Fibroblast of lung (primary cell): ENCODE results near the gene KRT76. TPM values are rescaled to one million over a fixed set of nuclear protein-coding genes. Genes with fewer than 3 reads are reported as not detected.

ENCODE experiments used
- DNase-seq, 2 donors: peaks; one replicate each; pipeline versions ENCODE4 v3.0.0 to v3.0.0-alpha.2; 2010; ENCODE audit warnings: low read depth in 2 of 2
- H2AFZ ChIP-seq: 2 replicates; pipeline ENCODE4 v1.5.1; 2012; ENCODE audit warnings: low read length, control low read depth, inconsistent platforms
- H3K27ac ChIP-seq: 2 replicates; pipeline ENCODE4 v1.5.1; 2011; ENCODE audit warnings: low read length, control low read depth; ENCODE audit not compliant: insufficient read depth
- H3K27me3 ChIP-seq: 2 replicates; pipeline ENCODE4 v1.5.1; 2011; ENCODE audit warnings: mild to moderate bottlenecking, low read length; ENCODE audit not compliant: control insufficient read depth, insufficient read depth
- H3K36me3 ChIP-seq: 2 replicates; pipeline ENCODE4 v1.5.1; 2011; ENCODE audit warnings: low read length; ENCODE audit not compliant: control insufficient read depth, insufficient read depth
- H3K4me1 ChIP-seq: 2 replicates; pipeline ENCODE4 v1.5.1; 2011; ENCODE audit warnings: low read length; ENCODE audit not compliant: control insufficient read depth, insufficient read depth; ENCODE audit errors: extremely low read depth
- H3K4me2 ChIP-seq: 2 replicates; pipeline ENCODE4 v1.5.1; 2011; ENCODE audit warnings: low read length, control low read depth; ENCODE audit not compliant: insufficient read depth; ENCODE audit errors: extremely low read depth
- H3K4me3 ChIP-seq, 4 experiments: fragments of 200-600 bp in 1 of 4; sonication (generic) in 1 of 4; replicated peaks in 1 of 4; 2 replicates each; pipeline ENCODE4 v1.5.1; 2011 to 2016; ENCODE audit warnings: low read length in 4 of 4, low read depth in 3 of 4, mild to moderate bottlenecking in 3 of 4, control low read depth in 2 of 4, inconsistent platforms in 1 of 4, mixed read lengths in 1 of 4; ENCODE audit not compliant: insufficient read depth in 1 of 4; ENCODE audit errors: control extremely low read depth in 1 of 4
- H3K79me2 ChIP-seq: 2 replicates; pipeline ENCODE4 v1.5.1; 2012; ENCODE audit warnings: mild to moderate bottlenecking, low read length, inconsistent platforms; ENCODE audit not compliant: control insufficient read depth, insufficient read depth
- H3K9ac ChIP-seq: 2 replicates; pipeline ENCODE4 v1.5.1; 2011; ENCODE audit warnings: mild to moderate bottlenecking, low read length, control low read depth; ENCODE audit not compliant: insufficient read depth
- H3K9me3 ChIP-seq: 2 replicates; pipeline ENCODE4 v1.5.1; 2012; ENCODE audit warnings: low read depth, low read length; ENCODE audit not compliant: control insufficient read depth, insufficient read depth
- H4K20me1 ChIP-seq: 2 replicates; pipeline ENCODE4 v1.5.1; 2011; ENCODE audit warnings: low read length; ENCODE audit not compliant: control insufficient read depth, insufficient read depth; ENCODE audit errors: extremely low read depth
- EZH2 ChIP-seq: IDR thresholded peaks from 2 replicates; pipeline ENCODE4 v1.5.1; 2012; ENCODE audit warnings: low read length, control low read depth, mild to moderate bottlenecking; ENCODE audit errors: missing control alignments
- polyA plus RNA-seq, 2 donors: library from polyadenylated mRNA; depleted of rRNA in 1 of 2; stranded (reverse) in 1 of 2; unstranded in 1 of 2; fragments of >200 nt; gene quantifications; 2 replicates each; pipeline ENCODE4 v1.2.1, GENCODE V29; 2011 to 2012; ENCODE audit warnings: missing spikeins in 1 of 2
- total RNA-seq: library from RNA; depleted of rRNA; stranded (reverse); fragments of >200 nt; gene quantifications from 2 replicates; pipeline ENCODE4 v1.2.1, GENCODE V29; 2014
- TF ChIP-seq, protein P1 (sequence below), 2 donors: IDR thresholded peaks in 1 of 2; conservative IDR thresholded peaks in 1 of 2; 1 replicate in 1 of 2; 2 replicates in 1 of 2; pipeline ENCODE4 v1.5.1; 2011 to 2012; ENCODE audit warnings: low read length in 2 of 2, control low read depth in 1 of 2, inconsistent platforms in 1 of 2, low read depth in 1 of 2, mild to moderate bottlenecking in 1 of 2

The KRT76 gene
- total and polyA plus RNA-seq, 2 donors (not counting 1 experiment from before 2014, with no cell fraction given): not detected

DNA sequence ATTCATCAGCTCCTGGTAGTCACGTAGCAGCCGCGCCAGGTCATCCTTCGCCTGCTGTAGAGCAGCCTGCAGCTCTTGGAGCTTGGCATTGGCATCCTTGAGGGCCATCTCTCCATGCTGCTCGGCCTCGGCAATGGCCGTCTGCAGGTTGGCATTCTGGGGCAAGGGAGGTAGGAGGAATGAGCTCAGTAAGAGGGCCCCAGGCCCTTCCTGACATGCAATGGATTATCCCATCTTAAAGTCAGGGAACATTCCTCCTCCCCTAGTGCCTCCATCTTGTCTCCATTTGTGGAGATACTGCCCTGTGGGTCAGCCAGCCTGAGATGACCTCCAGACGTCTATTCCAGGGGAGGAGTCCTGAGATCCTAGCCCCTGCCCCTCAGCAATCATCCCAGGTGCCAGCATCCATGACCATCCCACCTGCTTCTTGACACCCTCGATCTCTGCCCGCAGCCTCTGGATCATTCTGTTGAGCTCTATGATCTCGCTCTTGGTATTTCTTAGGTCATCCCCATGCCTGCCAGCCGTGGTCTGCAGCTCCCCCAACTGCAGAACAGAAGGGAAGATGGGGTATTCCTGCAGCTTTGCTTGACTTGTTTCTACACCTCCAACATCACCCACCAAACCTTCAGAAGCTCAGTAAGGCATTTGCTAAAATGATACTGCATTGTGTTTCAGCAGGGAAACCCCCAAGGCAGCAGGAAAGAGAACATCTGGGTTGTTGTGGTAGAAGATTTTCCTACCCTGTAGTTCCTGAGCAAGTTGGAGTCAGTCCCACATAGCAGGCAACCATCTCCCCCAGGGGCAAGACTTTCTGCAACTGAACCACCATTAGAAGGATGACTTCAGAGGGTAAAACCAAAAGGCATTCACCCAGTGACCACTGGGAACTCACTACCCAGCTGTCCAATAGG, 14.4 kb upstream of the KRT76 start:
- Histone ChIP-seq H3K4me3 (no peak overlapping the region), H3K4me1 (no peaks in the 10 kb centered on the region), H3K79me2 (no peaks in the 10 kb centered on the region), H2AFZ (no peak overlapping the region), H3K9ac (no peak overlapping the region), H4K20me1 (no peaks in the 10 kb centered on the region), H3K9me3 (no peaks in the 10 kb centered on the region), H3K27ac (no peak overlapping the region), H3K27me3 (peaks cover 17% of the 10 kb centered on the region), H3K36me3 (no peaks in the 10 kb centered on the region), H3K4me2 (no peak overlapping the region)
- DNase-seq: no peak
- TF ChIP-seq EZH2: no peak
- TF ChIP-seq, protein P1, sequence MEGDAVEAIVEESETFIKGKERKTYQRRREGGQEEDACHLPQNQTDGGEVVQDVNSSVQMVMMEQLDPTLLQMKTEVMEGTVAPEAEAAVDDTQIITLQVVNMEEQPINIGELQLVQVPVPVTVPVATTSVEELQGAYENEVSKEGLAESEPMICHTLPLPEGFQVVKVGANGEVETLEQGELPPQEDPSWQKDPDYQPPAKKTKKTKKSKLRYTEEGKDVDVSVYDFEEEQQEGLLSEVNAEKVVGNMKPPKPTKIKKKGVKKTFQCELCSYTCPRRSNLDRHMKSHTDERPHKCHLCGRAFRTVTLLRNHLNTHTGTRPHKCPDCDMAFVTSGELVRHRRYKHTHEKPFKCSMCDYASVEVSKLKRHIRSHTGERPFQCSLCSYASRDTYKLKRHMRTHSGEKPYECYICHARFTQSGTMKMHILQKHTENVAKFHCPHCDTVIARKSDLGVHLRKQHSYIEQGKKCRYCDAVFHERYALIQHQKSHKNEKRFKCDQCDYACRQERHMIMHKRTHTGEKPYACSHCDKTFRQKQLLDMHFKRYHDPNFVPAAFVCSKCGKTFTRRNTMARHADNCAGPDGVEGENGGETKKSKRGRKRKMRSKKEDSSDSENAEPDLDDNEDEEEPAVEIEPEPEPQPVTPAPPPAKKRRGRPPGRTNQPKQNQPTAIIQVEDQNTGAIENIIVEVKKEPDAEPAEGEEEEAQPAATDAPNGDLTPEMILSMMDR (conservative IDR thresholded peaks at IDR 0.05 in 1 of 2, IDR thresholded peaks at IDR 0.05 in 1 of 2; ENCODE audit: low read depth in 1 of 2, low read length in 2 of 2): no peak

- no peak for TF ChIP-seq EZH2
- Histone ChIP-seq H4K20me1 (no peaks in the 10 kb centered on the region), H3K36me3 (no peaks in the 10 kb centered on the region), H3K27ac (no peak overlapping the region), H3K79me2 (no peaks in the 10 kb centered on the region), H3K27me3 (peaks cover 17% of the 10 kb centered on the region), H3K4me3 (no peak overlapping the region), H3K4me2 (no peak overlapping the region), H3K9me3 (no peaks in the 10 kb centered on the region), H3K4me1 (no peaks in the 10 kb centered on the region), H2AFZ (no peak overlapping the region), H3K9ac (no peak overlapping the region)
- no peak for DNase-seq
These were observed 13.5 kb upstream of the KRT76 start for GRCh38 chr12:52790427-52791270.

GRCh38 chr12:52789637-52790426, 12.7 kb upstream of the KRT76 start:
- peak in 1 of 2 donors; percentile 11 for DNase-seq

More at GRCh38 chr12:52789637-52790426, 12.7 kb upstream of the KRT76 start:
- H3K36me3 ChIP-seq: no peaks in the 10 kb centered on the region
- peaks cover 17% of the 10 kb centered on the region for H3K27me3 ChIP-seq
- no peak overlapping the region for H3K4me2 ChIP-seq
- H4K20me1 ChIP-seq: no peaks in the 10 kb centered on the region
- no peak for TF ChIP-seq EZH2
- TF ChIP-seq, protein P1 (conservative IDR thresholded peaks at IDR 0.05 in 1 of 2, IDR thresholded peaks at IDR 0.05 in 1 of 2; ENCODE audit: low read depth in 1 of 2, low read length in 2 of 2): no peak
- H3K4me3 ChIP-seq: no peak overlapping the region
- no peaks in the 10 kb centered on the region for H3K4me1 ChIP-seq
- H3K9ac ChIP-seq: no peak overlapping the region
- H3K79me2 ChIP-seq: no peaks in the 10 kb centered on the region
- no peak overlapping the region for H3K27ac ChIP-seq
- no peaks in the 10 kb centered on the region for H3K9me3 ChIP-seq
- no peak overlapping the region for H2AFZ ChIP-seq
